Thyroid gland (tissue), 4 donors: ENCODE measurements around the gene CBFA2T2.

ENCODE experiments used
- CTCF ChIP-seq, 6 experiments: fragments of 200-600 bp in 3 of 6; fragments of 450-650 bp in 3 of 6; sonication (generic) in 3 of 6; IDR thresholded peaks; one replicate each; pipeline ENCODE4 v1.5.1; 2016 to 2019; ENCODE audit warnings: antibody characterized with exemption in 6 of 6, mild to moderate bottlenecking in 2 of 6, inconsistent platforms in 1 of 6, moderate library complexity in 1 of 6
- POLR2A ChIP-seq, 2 donors: fragments of 450-650 bp; IDR thresholded peaks; one replicate each; pipeline ENCODE4 v1.6.1; 2017; ENCODE audit warnings: antibody characterized with exemption in 2 of 2, mild to moderate bottlenecking in 2 of 2, moderate library complexity in 1 of 2

GRCh38 chr20:33472868-33473435 is 16.9 kb upstream of the CBFA2T2 start:
- TF ChIP-seq POLR2A (IDR thresholded peaks at IDR 0.05) (no peak), CTCF (IDR thresholded peaks at IDR 0.05) (no peak)
